GM19324 (cell line): ENCODE measurements around the gene ZC3H13.

Experiments
- ATAC-seq: cut with Tn5 transposase; IDR thresholded peaks from one replicate; pipeline ENCODE4 v1.9.1; 2021; ENCODE audit warnings: mild to moderate bottlenecking, moderate library complexity; ENCODE audit not compliant: unreplicated experiment, low FRiP score

ZC3H13 gene

GRCh38 chr13:46071590-46072249 is 19.2 kb upstream of the ZC3H13 start:
- ATAC-seq = peak; percentile 82

GRCh38 chr13:46063292-46063691 is 10.7 kb upstream of the ZC3H13 start:
- no peak for ATAC-seq

- no peak for ATAC-seq
Measured at GRCh38 chr13:46062185-46062584, 9.6 kb upstream of the ZC3H13 start.

GRCh38 chr13:46059405-46059804 is 6.9 kb upstream of the ZC3H13 start:
- ATAC-seq = no peak

GRCh38 chr13:46058268-46058667 is 5.7 kb upstream of the ZC3H13 start:
- ATAC-seq = no peak

GRCh38 chr13:46057256-46058015 is 4.9 kb upstream of the ZC3H13 start:
- ATAC-seq = no peak

GRCh38 chr13:46053162-46054012 is 841 bp upstream of the ZC3H13 start:
- no peak for ATAC-seq

- ATAC-seq = peak; percentile 11
Measured at GRCh38 chr13:46051968-46052318, 603 bp downstream of the ZC3H13 start.

GRCh38 chr13:46050771-46051170 is 1.8 kb downstream of the ZC3H13 start:
- no peak for ATAC-seq

- no peak for ATAC-seq
Measured at GRCh38 chr13:46045424-46045823, 7.1 kb downstream of the ZC3H13 start.

GRCh38 chr13:46043647-46044046 is 8.9 kb downstream of the ZC3H13 start:
- ATAC-seq = no peak

- ATAC-seq = no peak
Measured at GRCh38 chr13:46041419-46041839, 11.1 kb downstream of the ZC3H13 start.

- no peak for ATAC-seq
Measured at GRCh38 chr13:46040763-46041162, 11.8 kb downstream of the ZC3H13 start.

- no peak for ATAC-seq
Measured at GRCh38 chr13:46039411-46040182, 12.9 kb downstream of the ZC3H13 start.

- ATAC-seq = no peak
Measured at GRCh38 chr13:46038296-46038695, 14.2 kb downstream of the ZC3H13 start.

GRCh38 chr13:46035066-46035465 is 17.5 kb downstream of the ZC3H13 start:
- no peak for ATAC-seq

- ATAC-seq = no peak
Measured at GRCh38 chr13:46032341-46032740, 20.2 kb downstream of the ZC3H13 start.

GRCh38 chr13:46031581-46032263 is 20.8 kb downstream of the ZC3H13 start:
- no peak for ATAC-seq

- no peak for ATAC-seq
Measured at GRCh38 chr13:46025157-46025556, 27.4 kb downstream of the ZC3H13 start.

- ATAC-seq = no peak
Measured at GRCh38 chr13:46022481-46022880, 30.1 kb downstream of the ZC3H13 start.
